A549 (cell line): Measurements from ENCODE around the gene HMGN2. TPM values are rescaled to one million over a fixed set of nuclear protein-coding genes. Genes with fewer than 3 reads are reported as not detected.

Source experiments
- ATAC-seq, 2 experiments: fragments of 200-7000 bp in 1 of 2; fragments of >200 bp in 1 of 2; cut with Nextera tagmentation in 1 of 2; cut with Tn5 transposase in 1 of 2; 3 replicates each; pipeline versions ENCODE4 v1.8.0 to v1.9.1; 2018 to 2020; ENCODE audit warnings: mild to moderate bottlenecking in 1 of 2, moderate library complexity in 1 of 2
- CTCF ChIA-PET: fragments of 300-600 bp; sonication (Branson Sonifier 250); formaldehyde crosslinking; extraction: SDS; loops from one replicate; lab custom pipeline; 2021; ENCODE audit warnings: antibody characterized with exemption, inconsistent platforms; lab: Yijun Ruan, JAX
- POLR2A ChIA-PET: fragments of 350-600 bp; formaldehyde crosslinking; extraction: SDS; loops from one replicate; lab custom pipeline; 2021; ENCODE audit warnings: antibody characterized with exemption, inconsistent platforms; lab: Yijun Ruan, JAX
- DNase-seq, 2 experiments: peaks; one replicate each; pipeline versions ENCODE4 v3.0.0 to v3.0.0-alpha.2; 2011 to 2016; ENCODE audit warnings: low read depth in 1 of 2, low spot score in 1 of 2
- FAIRE-seq: peaks from 2 replicates; lab custom pipeline; 2011; peaks lifted over from hg19 to GRCh38; lab: Jason Lieb, UNC
- H3K27ac ChIP-seq, 2 experiments: fragments of >200 bp; sonication (Bioruptor Twin); formaldehyde crosslinking; 3 replicates each; pipeline ENCODE4 v1.5.1; 2016 to 2017
- H3K4me1 ChIP-seq: fragments of >200 bp; sonication (Bioruptor Twin); formaldehyde crosslinking; 3 replicates; pipeline ENCODE4 v1.6.1; 2016
- H3K4me2 ChIP-seq: fragments of >200 bp; sonication (Bioruptor Twin); formaldehyde crosslinking; 3 replicates; pipeline ENCODE4 v1.6.1; 2016
- H3K4me3 ChIP-seq: fragments of >200 bp; sonication (Bioruptor Twin); formaldehyde crosslinking; 3 replicates; pipeline ENCODE4 v1.5.1; 2016
- H3K9me3 ChIP-seq: fragments of >200 bp; sonication (Bioruptor Twin); formaldehyde crosslinking; 3 replicates; pipeline ENCODE4 v1.6.1; 2016
- BHLHE40 ChIP-seq: IDR thresholded peaks from 2 replicates; pipeline ENCODE4 v1.6.1; 2012; ENCODE audit warnings: low read depth, low read length, inconsistent platforms
- CBX8 ChIP-seq: fragments of 200-600 bp; sonication (generic); IDR thresholded peaks from 2 replicates; pipeline ENCODE4 v1.6.1; 2016
- CHD2 ChIP-seq: fragments of 150-350 bp; IDR thresholded peaks from 2 replicates; pipeline ENCODE4 v1.6.1; 2014; ENCODE audit warnings: low read length; ENCODE audit not compliant: partially characterized antibody
- CHD4 ChIP-seq: fragments of 200-600 bp; sonication (generic); IDR thresholded peaks from 2 replicates; pipeline ENCODE4 v1.6.1; 2016; ENCODE audit warnings: antibody characterized with exemption, mild to moderate bottlenecking, borderline replicate concordance
- CTCF ChIP-seq: fragments of >200 bp; sonication (Bioruptor Twin); formaldehyde crosslinking; IDR thresholded peaks from 3 replicates; pipeline ENCODE4 v1.5.1; 2016
- EHF ChIP-seq: fragments of 250-450 bp; sonication (Bioruptor Pico); IDR thresholded peaks from 2 replicates; pipeline ENCODE4 v1.5.0; 2020; ENCODE audit warnings: mild to moderate bottlenecking
- EHMT2 ChIP-seq: fragments of 200-600 bp; sonication (generic); IDR thresholded peaks from 2 replicates; pipeline ENCODE4 v1.6.1; 2016; ENCODE audit warnings: antibody characterized with exemption, low read depth, mild to moderate bottlenecking, moderate library complexity
- EP300 ChIP-seq, 2 experiments: fragments of >200 bp; sonication (Bioruptor Twin); formaldehyde crosslinking; IDR thresholded peaks; 2 replicates in 1 of 2; 3 replicates in 1 of 2; pipeline ENCODE4 v1.6.1; 2016 to 2017
- ESRRA ChIP-seq: fragments of 150-350 bp; IDR thresholded peaks from 2 replicates; pipeline ENCODE4 v1.6.1; 2014; ENCODE audit warnings: mild to moderate bottlenecking, low read length, borderline replicate concordance
- FOXS1 ChIP-seq: fragments of 250-450 bp; sonication (Bioruptor Pico); IDR thresholded peaks from 2 replicates; pipeline ENCODE4 v1.5.0; 2020; ENCODE audit warnings: mild to moderate bottlenecking, moderate library complexity
- HMGXB4 ChIP-seq: fragments of 250-450 bp; sonication (Bioruptor Pico); IDR thresholded peaks from 2 replicates; pipeline ENCODE4 v1.5.0; 2021; ENCODE audit warnings: mild to moderate bottlenecking, moderate library complexity, borderline replicate concordance
- HOXA7 ChIP-seq: fragments of 250-450 bp; sonication (Bioruptor Pico); IDR thresholded peaks from 2 replicates; pipeline ENCODE4 v1.5.0; 2020; ENCODE audit warnings: mild to moderate bottlenecking, moderate library complexity
- JUN ChIP-seq, 2 experiments: fragments of >200 bp; sonication (Bioruptor Twin); formaldehyde crosslinking; IDR thresholded peaks; 2 replicates in 1 of 2; 3 replicates in 1 of 2; pipeline ENCODE4 v1.6.1; 2016 to 2017
- KDM5A ChIP-seq: fragments of 200-600 bp; sonication (generic); IDR thresholded peaks from 2 replicates; pipeline ENCODE4 v1.6.1; 2016; ENCODE audit warnings: antibody characterized with exemption, mild to moderate bottlenecking
- PBX3 ChIP-seq: IDR thresholded peaks from 2 replicates; pipeline ENCODE4 v1.6.1; 2012
- RAD21 ChIP-seq, 2 experiments: fragments of >200 bp in 1 of 2; sonication (Bioruptor Twin) in 1 of 2; formaldehyde crosslinking in 1 of 2; IDR thresholded peaks in 1 of 2; conservative IDR thresholded peaks in 1 of 2; 2 replicates in 1 of 2; 3 replicates in 1 of 2; pipeline ENCODE4 v1.6.1; 2012 to 2018; ENCODE audit warnings: inconsistent platforms in 1 of 2
- RCOR1 ChIP-seq: fragments of 150-350 bp; IDR thresholded peaks from 2 replicates; pipeline ENCODE4 v1.6.1; 2014; ENCODE audit warnings: antibody characterized with exemption, low read length, low read depth
- RNF2 ChIP-seq: fragments of 200-600 bp; sonication (generic); IDR thresholded peaks from 2 replicates; pipeline ENCODE4 v1.6.1; 2016; ENCODE audit warnings: low read depth, mild to moderate bottlenecking, antibody characterized with exemption, moderate library complexity, borderline replicate concordance
- SMC3 ChIP-seq: fragments of >200 bp; sonication (Bioruptor Twin); formaldehyde crosslinking; IDR thresholded peaks from 3 replicates; pipeline ENCODE4 v1.6.1; 2018; ENCODE audit warnings: inconsistent platforms
- TFCP2L1 ChIP-seq: fragments of 250-450 bp; sonication (Bioruptor Pico); IDR thresholded peaks from 2 replicates; pipeline ENCODE4 v1.5.0; 2021; ENCODE audit warnings: mild to moderate bottlenecking
- TP53 ChIP-seq: fragments of 250-450 bp; sonication (Bioruptor Pico); IDR thresholded peaks from 2 replicates; pipeline ENCODE4 v1.5.0; 2021; ENCODE audit warnings: mild to moderate bottlenecking, moderate library complexity
- ZFP36 ChIP-seq: fragments of 450-650 bp; IDR thresholded peaks from 2 replicates; pipeline ENCODE4 v1.6.1; 2014; ENCODE audit warnings: borderline replicate concordance; ENCODE audit not compliant: partially characterized antibody
- ZNF302 ChIP-seq: fragments of 250-450 bp; sonication (Bioruptor Pico); IDR thresholded peaks from 2 replicates; pipeline ENCODE4 v1.9.0; 2021; ENCODE audit warnings: inconsistent platforms, mild to moderate bottlenecking, moderate library complexity
- WGBS: methylation state at CpG from one replicate; pipeline ENCODE4 v1.1.6; 2017; ENCODE audit errors: missing lambda C conversion rate; 5-methylcytosine and 5-hydroxymethylcytosine counted together
- polyA plus RNA-seq, 4 experiments: library from polyadenylated mRNA; depleted of rRNA in 3 of 4; stranded (reverse); fragments of >200 nt; fragmentation: RNase III in 1 of 4; extraction: RNeasy Plus Mini Kit Qiagen cat#74134 plus additional on column Dnase treatment in 1 of 4; gene quantifications; 2 replicates in 3 of 4; 3 replicates in 1 of 4; pipeline ENCODE4 v1.2.3, GENCODE V29; 2011 to 2017

The HMGN2 gene
- polyA plus RNA-seq, 2 of the 4 experiments (the other 2 are of a cell fraction), result 146 to 310 TPM

GRCh38 chr1:26459573-26460031 is 12.6 kb upstream of the HMGN2 start (continued):
- no peak for TF ChIP-seq HMGXB4 (CRISPR knock-in tag)
- no peak for TF ChIP-seq ZNF302 (CRISPR knock-in tag)
- no peak for TF ChIP-seq PBX3
- TF ChIP-seq EHMT2, result no peak
- TF ChIP-seq CHD4, result no peak
- TF ChIP-seq TP53 (CRISPR knock-in tag), result no peak
- no peak for TF ChIP-seq EHF (CRISPR knock-in tag)
- TF ChIP-seq KDM5A, result no peak
- TF ChIP-seq, all 56 proteins: peak for 0

- 94% methylated on average over 6 of the region's 10 CpGs for WGBS
- Histone ChIP-seq H3K4me1 (peaks cover 11% of the 10 kb centered on the region; the same call in 2 of the 3 replicates), H3K4me3 (no peak overlapping the region), H3K9me3 (no peaks in the 10 kb centered on the region), H3K27ac (no peak overlapping the region), H3K4me2 (no peak overlapping the region)
- no peak for ATAC-seq
- POLR2A ChIA-PET, result no interaction called here
- CTCF ChIA-PET, result interaction anchor here (1.0 to 1.5 kb wide), 2 partner anchors 9 to 33 kb away, joined by 3 read pairs; no protein-coding TSS in a partner anchor
- TF ChIP-seq CBX8 (no peak), CHD2 (no peak), HOXA7 (no peak), TFCP2L1 (CRISPR knock-in tag) (no peak), ZFP36 (no peak), RAD21 (conservative IDR thresholded peaks at IDR 0.05 in 1 of 2, IDR thresholded peaks at IDR 0.05 in 1 of 2) (no peak), FOXS1 (CRISPR knock-in tag) (no peak), SMC3 (no peak), RNF2 (no peak), ESRRA (no peak), BHLHE40 (no peak), EP300 (IDR thresholded peaks at IDR 0.05) (no peak), RCOR1 (no peak), JUN (IDR thresholded peaks at IDR 0.05) (no peak), CTCF (no peak), KDM5A (no peak)
- FAIRE-seq, result no peak
- no peak for DNase-seq
Measured at GRCh38 chr1:26468911-26469310, 3.3 kb upstream of the HMGN2 start.
